SKM-1 (cell line): ENCODE data around the gene EFCAB10.
"Not testable (repeated sequence)": the region's sequence is repeated elsewhere in the genome, so short reads cannot be mapped to it uniquely, and the experiment has no call there.

Experiments used
- DNase-seq: peaks from one replicate; lab custom pipeline; 2025; ENCODE audit not compliant: unreplicated experiment; lab: John Stamatoyannopoulos, UW

Gene EFCAB10

GRCh38 chr7:105531792-105532671, 49.3 kb downstream of the EFCAB10 start, which contains the start of gene RINT1:
Gene RINT1 (plus strand): TSS chr7:105532201. CDS start chr7:105532316, 115 bp downstream.
- DNase-seq = peak; percentile 93

DNA sequence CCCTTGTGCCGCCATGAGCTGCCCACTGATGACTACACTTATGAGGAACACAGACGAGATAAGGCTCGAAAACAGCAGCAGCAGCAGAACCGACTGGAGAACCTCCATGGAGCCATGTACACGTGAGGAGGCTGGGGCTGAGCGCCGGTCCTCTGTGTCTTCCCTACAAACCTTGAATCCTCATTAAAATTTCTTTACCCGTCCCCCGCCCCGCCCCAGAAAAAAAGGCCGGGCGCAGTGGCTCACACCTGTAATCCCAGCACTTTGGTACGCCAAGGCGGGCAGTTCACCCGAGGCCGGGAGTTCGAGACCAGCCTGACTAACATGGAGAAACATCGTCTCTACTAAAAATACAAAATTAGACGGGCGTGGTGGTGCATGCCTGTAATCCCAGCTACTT, 50.7 kb downstream of the EFCAB10 start:
- DNase-seq = no peak

GRCh38 chr7:105530126-105530525, 51.2 kb downstream of the EFCAB10 start:
- DNase-seq = no peak

- DNase-seq = not testable (repeated sequence)
These were observed 53.6 kb downstream of the EFCAB10 start for GRCh38 chr7:105527737-105528136.

- DNase-seq = no peak
These were observed 56.5 kb downstream of the EFCAB10 start for GRCh38 chr7:105524840-105525239.

- DNase-seq = not testable (repeated sequence)
These were observed 56.9 kb downstream of the EFCAB10 start for GRCh38 chr7:105524423-105524822.

GRCh38 chr7:105521717-105522463, 59.4 kb downstream of the EFCAB10 start, which contains the start of gene PUS7:
Gene PUS7 (minus strand): TSS chr7:105522271. CDS start chr7:105508512, 13,759 bp downstream.
- peak; percentile 65 for DNase-seq

GRCh38 chr7:105521027-105521716, 60.1 kb downstream of the EFCAB10 start:
- DNase-seq = no peak

DNA sequence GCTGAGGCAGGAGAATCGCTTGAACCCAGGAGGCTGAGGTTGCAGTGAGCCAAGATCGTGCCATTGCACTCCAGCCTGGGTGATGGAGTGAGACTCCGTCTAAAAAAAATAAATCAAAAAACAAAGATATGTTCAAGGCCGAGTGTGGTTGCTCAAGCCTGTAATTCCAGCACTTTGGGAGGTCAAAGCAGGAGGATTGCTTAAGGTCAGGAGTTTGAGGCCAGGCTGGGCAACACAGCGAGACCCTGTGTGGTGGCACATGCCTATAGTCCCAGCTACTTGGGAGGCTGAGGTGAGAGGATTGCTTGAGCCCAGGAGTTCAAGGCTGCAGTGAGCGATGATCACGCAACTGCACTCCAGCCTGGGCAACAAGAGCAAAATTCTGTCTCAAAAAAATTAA, 60.7 kb downstream of the EFCAB10 start:
- DNase-seq = not testable (repeated sequence)

DNA sequence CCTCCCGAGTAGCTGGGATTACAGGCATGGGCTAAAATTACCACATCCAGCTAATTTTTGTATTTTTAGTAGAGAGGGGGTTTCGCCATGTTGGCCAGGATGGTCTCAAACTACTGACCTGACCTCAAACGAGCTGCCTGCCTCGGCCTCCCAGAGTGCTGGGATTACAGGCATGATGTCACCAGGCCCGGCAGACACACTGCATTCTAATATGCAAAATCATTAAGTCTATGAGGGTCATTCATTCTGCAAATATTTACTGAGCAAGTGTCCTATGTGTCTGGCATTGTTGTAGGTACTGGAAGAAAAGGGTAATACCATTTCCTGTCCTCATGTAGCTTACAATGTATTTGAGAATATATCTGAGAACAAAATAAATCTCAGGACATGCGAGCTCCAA, 61.9 kb downstream of the EFCAB10 start:
- no peak for DNase-seq

- not testable (repeated sequence) for DNase-seq
These were observed 65.7 kb downstream of the EFCAB10 start for GRCh38 chr7:105515610-105516009.
